ENCODE data around the gene ATG101.

DNA sequence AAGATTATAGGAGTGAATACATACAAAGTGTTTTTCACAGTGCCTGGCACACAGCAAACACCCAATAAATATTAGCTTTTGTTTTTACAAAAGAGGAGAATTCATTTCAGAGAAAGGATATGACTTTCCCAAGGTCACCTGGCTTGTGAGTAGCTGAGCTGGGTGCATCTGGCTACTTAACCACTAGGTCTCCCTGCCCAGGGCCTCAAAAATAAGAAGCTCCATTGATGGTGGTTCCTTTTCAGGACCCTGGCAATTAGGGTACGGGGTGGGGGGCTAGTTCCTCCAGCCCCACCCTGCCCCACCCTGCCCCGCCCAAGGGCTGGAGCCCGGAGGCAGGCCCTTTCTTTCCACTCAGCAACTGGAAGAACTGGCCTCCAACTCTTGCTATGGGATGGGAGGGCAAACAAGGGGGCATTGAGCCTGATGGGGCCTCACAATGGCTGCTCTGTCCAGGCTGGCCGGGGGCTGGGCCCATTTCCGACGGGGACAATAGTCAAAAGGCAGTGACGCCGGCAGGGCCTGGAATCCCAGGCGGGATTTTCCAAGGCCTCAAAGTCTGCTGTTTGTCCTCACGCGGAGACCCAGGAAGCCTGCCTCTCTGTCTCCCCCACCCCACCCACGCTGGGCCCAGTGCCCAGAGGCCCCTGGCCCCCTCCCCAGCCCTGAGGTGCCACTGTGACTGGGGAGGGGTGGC, 8.2 kb upstream of the ATG101 start:
- TF ChIP-seq, protein P1, sequence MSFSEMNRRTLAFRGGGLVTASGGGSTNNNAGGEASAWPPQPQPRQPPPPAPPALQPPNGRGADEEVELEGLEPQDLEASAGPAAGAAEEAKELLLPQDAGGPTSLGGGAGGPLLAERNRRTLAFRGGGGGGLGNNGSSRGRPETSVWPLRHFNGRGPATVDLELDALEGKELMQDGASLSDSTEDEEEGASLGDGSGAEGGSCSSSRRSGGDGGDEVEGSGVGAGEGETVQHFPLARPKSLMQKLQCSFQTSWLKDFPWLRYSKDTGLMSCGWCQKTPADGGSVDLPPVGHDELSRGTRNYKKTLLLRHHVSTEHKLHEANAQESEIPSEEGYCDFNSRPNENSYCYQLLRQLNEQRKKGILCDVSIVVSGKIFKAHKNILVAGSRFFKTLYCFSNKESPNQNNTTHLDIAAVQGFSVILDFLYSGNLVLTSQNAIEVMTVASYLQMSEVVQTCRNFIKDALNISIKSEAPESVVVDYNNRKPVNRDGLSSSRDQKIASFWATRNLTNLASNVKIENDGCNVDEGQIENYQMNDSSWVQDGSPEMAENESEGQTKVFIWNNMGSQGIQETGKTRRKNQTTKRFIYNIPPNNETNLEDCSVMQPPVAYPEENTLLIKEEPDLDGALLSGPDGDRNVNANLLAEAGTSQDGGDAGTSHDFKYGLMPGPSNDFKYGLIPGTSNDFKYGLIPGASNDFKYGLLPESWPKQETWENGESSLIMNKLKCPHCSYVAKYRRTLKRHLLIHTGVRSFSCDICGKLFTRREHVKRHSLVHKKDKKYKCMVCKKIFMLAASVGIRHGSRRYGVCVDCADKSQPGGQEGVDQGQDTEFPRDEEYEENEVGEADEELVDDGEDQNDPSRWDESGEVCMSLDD (CRISPR knock-in tag; IDR thresholded peaks at IDR 0.05; ENCODE audit: borderline replicate concordance), result no peak
- TF ChIP-seq, protein P2, sequence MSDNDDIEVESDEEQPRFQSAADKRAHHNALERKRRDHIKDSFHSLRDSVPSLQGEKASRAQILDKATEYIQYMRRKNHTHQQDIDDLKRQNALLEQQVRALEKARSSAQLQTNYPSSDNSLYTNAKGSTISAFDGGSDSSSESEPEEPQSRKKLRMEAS (IDR thresholded peaks at IDR 0.05), result 0 out of 2 replicates have a peak, but pooled peaks have one; percentile 52
- no peak for TF ChIP-seq GATA4 (IDR thresholded peaks at IDR 0.05; ENCODE audit: borderline replicate concordance, low read depth)

All from HepG2 (cell line).